Nephron progenitor cell (in vitro differentiated cells): ENCODE measurements around the gene TPP1.

Experiments used
- DNase-seq: peaks from one replicate; pipeline ENCODE4 v3.0.0; 2021
- H3K27ac Mint-ChIP-seq: 2 replicates; pipeline ENCODE4 v1.8.0; 2021; ENCODE audit warnings: mild to moderate bottlenecking, moderate library complexity, mixed read lengths
- H3K27me3 Mint-ChIP-seq: 2 replicates; pipeline ENCODE4 v1.8.0; 2021; ENCODE audit warnings: mild to moderate bottlenecking, low read depth, mixed read lengths; ENCODE audit not compliant: poor library complexity
- H3K36me3 Mint-ChIP-seq: 2 replicates; pipeline ENCODE4 v1.8.0; 2021; ENCODE audit warnings: low read depth, mixed read lengths
- H3K4me1 Mint-ChIP-seq: 2 replicates; pipeline ENCODE4 v1.8.0; 2021; ENCODE audit warnings: mixed read lengths
- H3K4me3 Mint-ChIP-seq: 2 replicates; pipeline ENCODE4 v1.8.0; 2021; ENCODE audit warnings: mild to moderate bottlenecking, moderate library complexity, mixed read lengths
- H3K9me3 Mint-ChIP-seq: 2 replicates; pipeline ENCODE4 v1.8.0; 2021; ENCODE audit warnings: mild to moderate bottlenecking, moderate library complexity, mixed read lengths
- TF ChIP-seq, protein P1 (sequence below): fragments of 200-600 bp; sonication (generic); IDR thresholded peaks from 2 replicates; pipeline ENCODE4 v1.5.0; 2021; ENCODE audit warnings: antibody characterized with exemption

Gene TPP1

DNA sequence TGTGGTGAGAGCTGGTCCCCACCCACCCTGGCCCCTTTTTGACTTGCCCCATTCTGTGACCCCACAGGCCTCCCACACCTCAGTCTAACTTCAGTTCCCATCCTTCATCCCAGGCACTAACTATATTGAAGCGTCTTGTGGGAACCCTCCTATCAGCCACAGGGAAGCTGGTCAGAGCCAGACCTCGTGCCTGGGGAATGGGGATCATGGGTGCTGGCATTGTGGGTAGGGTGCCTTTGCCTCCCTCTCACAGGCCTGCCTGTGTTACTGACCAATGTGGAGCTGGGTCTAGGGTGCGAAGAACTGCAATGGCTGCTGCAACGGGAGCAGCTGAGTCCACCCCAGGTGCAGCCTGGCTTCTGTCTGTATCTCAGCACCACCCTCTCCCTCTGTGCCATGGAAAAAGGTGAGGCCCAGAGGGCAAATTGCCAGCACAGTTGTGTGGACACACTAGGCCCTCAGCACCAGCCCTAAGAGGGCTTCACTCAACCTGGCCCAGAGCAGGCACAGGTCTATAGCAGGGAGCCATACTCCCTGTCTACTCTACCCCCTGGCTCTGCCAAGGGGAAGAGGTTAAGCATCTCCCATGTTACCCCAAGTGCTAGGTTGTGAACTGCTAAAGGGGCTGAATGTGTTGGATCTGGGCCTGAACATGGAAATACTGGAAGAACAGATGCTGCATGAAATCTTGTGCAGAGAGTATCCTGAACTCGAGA, 53.1 kb downstream of the TPP1 start:
- H3K9me3 Mint-ChIP-seq = no peaks in the 10 kb centered on the region
- no peak overlapping the region for H3K27ac Mint-ChIP-seq
- peaks cover 12% of the 10 kb centered on the region for H3K36me3 Mint-ChIP-seq
- H3K4me3 Mint-ChIP-seq = no peak overlapping the region
- peaks cover 5% of the 10 kb centered on the region for H3K4me1 Mint-ChIP-seq
- DNase-seq = no peak
- H3K27me3 Mint-ChIP-seq = peaks cover 2% of the 10 kb centered on the region
- TF ChIP-seq, protein P1, sequence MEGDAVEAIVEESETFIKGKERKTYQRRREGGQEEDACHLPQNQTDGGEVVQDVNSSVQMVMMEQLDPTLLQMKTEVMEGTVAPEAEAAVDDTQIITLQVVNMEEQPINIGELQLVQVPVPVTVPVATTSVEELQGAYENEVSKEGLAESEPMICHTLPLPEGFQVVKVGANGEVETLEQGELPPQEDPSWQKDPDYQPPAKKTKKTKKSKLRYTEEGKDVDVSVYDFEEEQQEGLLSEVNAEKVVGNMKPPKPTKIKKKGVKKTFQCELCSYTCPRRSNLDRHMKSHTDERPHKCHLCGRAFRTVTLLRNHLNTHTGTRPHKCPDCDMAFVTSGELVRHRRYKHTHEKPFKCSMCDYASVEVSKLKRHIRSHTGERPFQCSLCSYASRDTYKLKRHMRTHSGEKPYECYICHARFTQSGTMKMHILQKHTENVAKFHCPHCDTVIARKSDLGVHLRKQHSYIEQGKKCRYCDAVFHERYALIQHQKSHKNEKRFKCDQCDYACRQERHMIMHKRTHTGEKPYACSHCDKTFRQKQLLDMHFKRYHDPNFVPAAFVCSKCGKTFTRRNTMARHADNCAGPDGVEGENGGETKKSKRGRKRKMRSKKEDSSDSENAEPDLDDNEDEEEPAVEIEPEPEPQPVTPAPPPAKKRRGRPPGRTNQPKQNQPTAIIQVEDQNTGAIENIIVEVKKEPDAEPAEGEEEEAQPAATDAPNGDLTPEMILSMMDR = no peak

DNA sequence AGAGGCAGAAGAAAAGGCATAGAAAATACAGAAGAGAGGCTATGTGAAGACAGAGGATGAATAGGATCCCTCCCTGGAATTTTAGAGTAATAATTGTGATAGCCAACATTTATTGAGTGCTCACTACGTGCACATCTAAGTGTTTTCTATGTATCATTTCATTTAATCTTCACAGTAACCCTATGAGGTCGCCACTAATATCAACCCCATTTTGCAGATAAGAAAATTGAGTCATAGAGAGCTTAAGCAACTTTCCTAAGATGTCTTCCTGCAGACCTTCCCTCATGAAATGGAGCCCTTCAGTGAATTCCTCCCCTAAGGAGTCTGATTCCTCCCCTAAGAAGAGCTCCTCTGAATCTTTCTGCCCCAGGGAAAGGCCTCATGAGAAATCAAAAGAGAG, 53.9 kb downstream of the TPP1 start:
- peaks cover 2% of the 10 kb centered on the region for H3K27me3 Mint-ChIP-seq
- no peaks in the 10 kb centered on the region for H3K9me3 Mint-ChIP-seq
- peaks cover 5% of the 10 kb centered on the region for H3K4me1 Mint-ChIP-seq
- H3K4me3 Mint-ChIP-seq = no peak overlapping the region
- DNase-seq = no peak
- H3K27ac Mint-ChIP-seq = no peak overlapping the region
- TF ChIP-seq, protein P1 = no peak
- peaks cover 11% of the 10 kb centered on the region for H3K36me3 Mint-ChIP-seq

DNA sequence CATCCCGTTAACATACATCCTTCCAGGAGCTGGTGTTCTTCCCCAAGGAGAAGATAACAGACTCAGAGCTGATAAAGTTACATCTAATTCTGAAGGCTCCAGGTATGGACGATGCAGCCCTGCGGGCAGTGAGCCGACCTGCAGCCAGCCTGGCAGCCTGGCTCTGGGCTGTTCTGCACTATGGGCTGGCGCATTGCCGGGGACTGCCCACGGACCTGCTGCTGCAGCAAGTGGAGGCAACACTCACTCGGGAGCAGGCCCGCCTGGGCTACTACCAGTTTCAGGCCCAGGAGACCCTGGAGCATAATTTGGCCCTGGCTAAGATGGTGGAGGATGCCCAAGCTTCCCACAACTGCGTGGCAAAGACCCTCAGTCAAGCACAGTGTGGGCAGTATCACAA, 55.6 kb downstream of the TPP1 start:
- H3K36me3 Mint-ChIP-seq = peaks cover under 1% of the 10 kb centered on the region
- TF ChIP-seq, protein P1 = no peak
- no peaks in the 10 kb centered on the region for H3K27me3 Mint-ChIP-seq
- no peaks in the 10 kb centered on the region for H3K9me3 Mint-ChIP-seq
- H3K4me3 Mint-ChIP-seq = no peak overlapping the region
- peaks cover 2% of the 10 kb centered on the region for H3K4me1 Mint-ChIP-seq
- H3K27ac Mint-ChIP-seq = no peak overlapping the region
- DNase-seq = no peak

DNA sequence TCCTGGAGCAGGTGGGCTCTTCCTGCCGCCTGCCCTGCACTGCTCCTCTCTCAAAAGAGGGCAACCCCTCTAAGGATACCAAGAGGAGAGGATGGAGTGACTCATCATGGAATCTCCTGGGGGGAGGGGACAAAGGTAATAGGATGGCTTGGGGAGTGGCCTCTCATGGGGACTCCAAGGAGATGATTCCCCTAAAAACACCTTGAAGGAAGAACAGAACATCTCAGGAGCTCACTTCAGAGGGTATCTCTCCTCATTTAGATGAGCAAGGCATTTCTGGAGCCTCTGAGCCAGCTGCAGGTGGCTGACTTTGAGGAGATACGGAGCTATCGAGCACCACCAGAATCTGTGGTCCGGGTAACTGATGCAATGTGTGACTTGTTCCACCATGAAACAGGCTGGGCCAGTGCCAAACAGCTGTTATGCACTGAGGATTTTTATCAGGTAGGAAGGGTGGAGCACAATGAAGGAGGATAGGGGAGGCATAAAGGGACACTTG, 56.1 kb downstream of the TPP1 start:
- H3K27me3 Mint-ChIP-seq = no peaks in the 10 kb centered on the region
- no peaks in the 10 kb centered on the region for H3K36me3 Mint-ChIP-seq
- H3K4me1 Mint-ChIP-seq = no peaks in the 10 kb centered on the region
- H3K27ac Mint-ChIP-seq = no peak overlapping the region
- H3K9me3 Mint-ChIP-seq = no peaks in the 10 kb centered on the region
- H3K4me3 Mint-ChIP-seq = no peak overlapping the region
- DNase-seq = no peak
- TF ChIP-seq, protein P1 = no peak
